Dermis blood vessel endothelial cell (primary cell): Measurements from ENCODE around the gene HFM1. TPM values are rescaled to one million over a fixed set of nuclear protein-coding genes. Genes with fewer than 3 reads are reported as not detected.
A peak's percentile ranks its signal among the peaks of the same experiment; 100 is the strongest.
"Not testable (repeated sequence)": the region's sequence is repeated elsewhere in the genome, so short reads cannot be mapped to it uniquely, and the experiment has no call there.

Experiments used
- DNase-seq: peaks from one replicate; pipeline ENCODE4 v3.0.0; 2010
- total RNA-seq: library from RNA; depleted of rRNA; stranded (reverse); fragments of >200 nt; gene quantifications from 2 replicates; pipeline ENCODE4 v1.2.3, GENCODE V29; 2014

Gene HFM1
- total RNA-seq = 0.14 and 0.51 TPM in 2 replicates

- peak; percentile 67 for DNase-seq
Observed at GRCh38 chr1:91404151-91405012, at the start of gene HFM1. HFM1 (minus strand) TSS chr1:91404837; CDS start chr1:91401082, 3,755 bp downstream.

GRCh38 chr1:91454136-91454535 is 49.5 kb upstream of the HFM1 start:
- DNase-seq = no peak

GRCh38 chr1:91450260-91450659 is 45.6 kb upstream of the HFM1 start:
- DNase-seq = no peak

GRCh38 chr1:91447782-91448181 is 43.1 kb upstream of the HFM1 start:
- not testable (repeated sequence) for DNase-seq

GRCh38 chr1:91441980-91442379 is 37.3 kb upstream of the HFM1 start:
- DNase-seq = not testable (repeated sequence)

- peak; percentile 31 for DNase-seq
Observed at GRCh38 chr1:91440847-91441246, 36.2 kb upstream of the HFM1 start.

GRCh38 chr1:91439016-91439415 is 34.4 kb upstream of the HFM1 start:
- DNase-seq = no peak

- peak; percentile 12 for DNase-seq
Observed at GRCh38 chr1:91428182-91428798, 23.7 kb upstream of the HFM1 start.

GRCh38 chr1:91427741-91428140 is 23.1 kb upstream of the HFM1 start:
- no peak for DNase-seq

GRCh38 chr1:91422523-91422922 is 17.9 kb upstream of the HFM1 start:
- DNase-seq = not testable (repeated sequence)

- DNase-seq = no peak
Observed at GRCh38 chr1:91412371-91412770, 7.7 kb upstream of the HFM1 start.

GRCh38 chr1:91406773-91407389 is 2.2 kb upstream of the HFM1 start:
- DNase-seq = peak; percentile 14

- DNase-seq = peak; percentile 28
Observed at GRCh38 chr1:91402023-91402422, 2.6 kb downstream of the HFM1 start.

- peak; percentile 5 for DNase-seq
Observed at GRCh38 chr1:91400133-91400725, 4.4 kb downstream of the HFM1 start.

- DNase-seq = no peak
Observed at GRCh38 chr1:91398291-91398690, 6.3 kb downstream of the HFM1 start.

GRCh38 chr1:91397605-91398004 is 7.0 kb downstream of the HFM1 start:
- no peak for DNase-seq

GRCh38 chr1:91393042-91393441 is 11.6 kb downstream of the HFM1 start:
- no peak for DNase-seq

GRCh38 chr1:91386109-91386508 is 18.5 kb downstream of the HFM1 start:
- DNase-seq = no peak

GRCh38 chr1:91383456-91383855 is 21.2 kb downstream of the HFM1 start:
- DNase-seq = no peak

GRCh38 chr1:91381844-91382243 is 22.8 kb downstream of the HFM1 start:
- DNase-seq = no peak

GRCh38 chr1:91374086-91374485 is 30.6 kb downstream of the HFM1 start:
- DNase-seq = no peak

- DNase-seq = not testable (repeated sequence)
Observed at GRCh38 chr1:91372230-91372629, 32.4 kb downstream of the HFM1 start.

GRCh38 chr1:91349524-91349923 is 55.1 kb downstream of the HFM1 start:
- no peak for DNase-seq
